Measurements from ENCODE around the gene VAC14.

The VAC14 gene

DNA sequence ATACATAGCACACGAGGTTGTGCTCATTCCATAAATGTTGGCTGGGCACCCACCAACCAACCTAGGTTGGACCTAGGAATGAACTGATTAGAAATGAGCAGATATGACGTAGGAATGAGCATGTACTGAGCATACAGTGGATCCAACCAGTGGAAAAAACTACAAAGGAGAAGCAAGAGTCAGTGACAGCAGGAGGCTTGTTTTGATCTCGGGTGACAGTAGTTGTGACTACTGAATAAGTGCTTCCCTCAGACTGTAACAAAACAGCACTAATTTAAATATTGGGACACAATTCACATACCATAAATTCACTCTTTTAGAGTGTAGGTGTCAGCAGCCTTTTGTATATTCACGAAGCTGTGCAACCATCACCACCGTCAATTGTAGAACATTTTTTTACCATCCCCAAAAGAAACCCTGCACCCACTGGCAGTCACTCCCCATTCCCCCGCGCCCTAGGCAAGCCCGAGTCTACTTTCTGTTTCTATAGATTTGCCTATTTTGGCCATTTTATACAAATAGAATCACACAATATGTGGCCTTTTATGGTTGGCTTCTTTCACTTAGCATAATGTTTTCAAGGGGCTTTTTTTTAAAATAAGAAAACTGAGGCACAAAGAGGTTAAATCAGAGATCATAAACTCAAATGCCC is 7.0 kb downstream of the VAC14 start:
- DNase-seq (ENCODE audit: low read depth): no peak
- TF ChIP-seq, protein P1, sequence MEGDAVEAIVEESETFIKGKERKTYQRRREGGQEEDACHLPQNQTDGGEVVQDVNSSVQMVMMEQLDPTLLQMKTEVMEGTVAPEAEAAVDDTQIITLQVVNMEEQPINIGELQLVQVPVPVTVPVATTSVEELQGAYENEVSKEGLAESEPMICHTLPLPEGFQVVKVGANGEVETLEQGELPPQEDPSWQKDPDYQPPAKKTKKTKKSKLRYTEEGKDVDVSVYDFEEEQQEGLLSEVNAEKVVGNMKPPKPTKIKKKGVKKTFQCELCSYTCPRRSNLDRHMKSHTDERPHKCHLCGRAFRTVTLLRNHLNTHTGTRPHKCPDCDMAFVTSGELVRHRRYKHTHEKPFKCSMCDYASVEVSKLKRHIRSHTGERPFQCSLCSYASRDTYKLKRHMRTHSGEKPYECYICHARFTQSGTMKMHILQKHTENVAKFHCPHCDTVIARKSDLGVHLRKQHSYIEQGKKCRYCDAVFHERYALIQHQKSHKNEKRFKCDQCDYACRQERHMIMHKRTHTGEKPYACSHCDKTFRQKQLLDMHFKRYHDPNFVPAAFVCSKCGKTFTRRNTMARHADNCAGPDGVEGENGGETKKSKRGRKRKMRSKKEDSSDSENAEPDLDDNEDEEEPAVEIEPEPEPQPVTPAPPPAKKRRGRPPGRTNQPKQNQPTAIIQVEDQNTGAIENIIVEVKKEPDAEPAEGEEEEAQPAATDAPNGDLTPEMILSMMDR (IDR thresholded peaks at IDR 0.05; ENCODE audit: insufficient read depth, low read depth, low read length, missing control alignments): no peak
- H3K4me3 ChIP-seq (ENCODE audit: low read length): no peak overlapping the region

DNA sequence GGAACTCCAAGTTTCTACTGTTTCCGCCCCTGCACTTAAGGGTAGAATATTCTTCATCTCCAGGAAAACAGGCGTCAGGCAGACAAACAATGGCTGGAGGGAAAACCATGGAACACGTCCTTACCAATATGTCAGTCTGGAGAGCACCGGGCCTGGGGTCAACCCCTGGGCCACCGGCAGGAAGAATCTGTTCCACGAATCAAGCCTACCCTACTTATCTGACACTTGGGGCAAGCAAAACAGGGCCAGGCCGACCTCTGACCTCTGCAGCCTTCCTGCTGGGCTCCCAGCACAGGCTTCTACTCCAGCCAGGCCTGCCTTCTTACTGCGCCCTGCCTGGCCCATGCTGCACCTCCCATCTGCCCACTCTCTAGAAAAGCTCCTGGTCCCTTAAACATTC is 10.1 kb downstream of the VAC14 start:
- no peak for DNase-seq (ENCODE audit: low read depth)
- no peak overlapping the region for H3K4me3 ChIP-seq (ENCODE audit: low read length)
- TF ChIP-seq, protein P1 (IDR thresholded peaks at IDR 0.05; ENCODE audit: insufficient read depth, low read depth, low read length, missing control alignments): no peak

DNA sequence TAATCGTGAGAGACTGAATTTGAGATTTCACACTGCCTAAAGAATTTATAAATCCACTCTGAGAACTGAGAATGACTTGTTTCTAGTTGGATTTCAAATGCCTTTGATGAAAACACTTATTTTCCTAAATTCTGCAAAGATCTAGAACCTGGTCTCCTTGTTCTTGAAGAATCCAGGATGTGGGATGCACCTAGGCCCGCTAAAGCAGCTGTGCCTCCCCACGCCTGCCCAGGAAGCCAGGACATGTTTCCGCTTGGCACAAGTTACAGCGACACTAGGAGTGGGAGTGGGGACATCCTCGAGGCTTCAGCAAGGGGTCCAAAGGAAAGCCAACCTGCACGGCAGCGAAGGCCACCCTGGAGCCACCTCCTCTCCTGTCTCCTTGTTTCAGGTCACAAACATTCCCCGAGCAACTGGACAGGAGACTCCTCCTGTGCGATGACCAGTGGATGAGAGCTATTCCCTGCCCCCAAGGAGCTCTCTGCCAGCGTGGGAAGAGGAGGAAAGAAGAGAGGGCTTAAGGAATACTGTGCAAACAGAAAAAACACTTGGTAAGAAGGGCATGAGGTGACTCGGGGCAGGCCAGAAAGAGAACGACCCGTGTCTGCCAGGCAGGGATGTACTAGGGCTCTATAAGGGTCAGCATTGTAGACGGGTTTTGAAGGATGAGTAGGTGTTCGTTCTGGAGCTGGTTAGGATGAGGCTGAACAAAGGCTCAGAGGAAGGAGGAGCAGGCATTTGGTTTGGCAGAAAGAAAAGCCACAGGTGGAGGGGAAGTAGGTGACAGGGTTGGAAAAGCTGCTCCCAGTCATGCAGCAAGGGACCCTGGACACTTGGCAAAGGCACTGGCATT is 11.1 kb downstream of the VAC14 start:
- no peak for DNase-seq (ENCODE audit: low read depth)
- TF ChIP-seq, protein P1 (IDR thresholded peaks at IDR 0.05; ENCODE audit: insufficient read depth, low read depth, low read length, missing control alignments): no peak
- H3K4me3 ChIP-seq (ENCODE audit: low read length): no peak overlapping the region

DNA sequence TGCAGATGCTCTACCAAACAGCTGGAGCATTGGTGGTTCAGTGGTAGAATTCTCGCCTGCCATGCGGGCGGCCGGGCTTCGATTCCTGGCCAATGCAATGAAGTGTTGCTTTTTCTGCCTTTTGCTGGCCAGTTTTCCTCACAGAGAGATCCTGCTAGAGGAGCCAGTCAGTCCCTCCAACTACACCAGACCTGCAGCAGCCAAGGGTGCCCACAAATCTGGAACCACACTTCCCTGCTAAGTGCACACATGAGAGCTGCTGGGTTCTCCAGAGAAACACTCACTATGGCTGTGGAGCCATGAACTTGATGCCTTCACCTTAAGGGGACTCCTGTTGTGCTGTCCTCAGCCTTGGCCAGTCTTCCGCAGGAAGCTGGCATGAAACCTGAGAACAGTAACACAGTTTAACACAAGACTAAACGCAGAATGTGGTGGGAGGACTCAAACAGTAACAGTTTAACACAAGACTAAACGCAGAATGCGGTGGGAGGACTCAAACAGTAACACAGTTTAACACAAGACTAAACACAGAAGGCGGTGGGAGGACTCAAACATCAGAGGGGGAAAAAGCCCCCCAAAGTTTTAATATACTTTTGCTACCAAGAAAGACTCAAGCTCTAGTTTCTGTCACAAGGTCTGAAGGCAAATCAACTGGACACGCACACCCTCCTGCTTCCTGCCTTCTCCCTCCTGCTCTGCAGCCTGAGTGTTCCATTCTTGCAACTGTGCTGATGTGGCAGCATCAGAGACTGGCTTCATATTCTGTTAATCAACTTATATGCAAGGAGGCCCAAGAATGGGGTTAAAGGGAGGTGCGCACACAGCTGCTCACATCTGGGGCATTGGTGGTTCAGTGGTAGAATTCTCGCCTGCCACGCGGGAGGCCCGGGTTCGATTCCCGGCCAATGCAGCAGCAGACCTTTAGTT is 12.0 kb downstream of the VAC14 start:
- no peak for DNase-seq (ENCODE audit: low read depth)
- TF ChIP-seq, protein P1 (IDR thresholded peaks at IDR 0.05; ENCODE audit: insufficient read depth, low read depth, low read length, missing control alignments): no peak
- H3K4me3 ChIP-seq (ENCODE audit: low read length): no peak overlapping the region

DNA sequence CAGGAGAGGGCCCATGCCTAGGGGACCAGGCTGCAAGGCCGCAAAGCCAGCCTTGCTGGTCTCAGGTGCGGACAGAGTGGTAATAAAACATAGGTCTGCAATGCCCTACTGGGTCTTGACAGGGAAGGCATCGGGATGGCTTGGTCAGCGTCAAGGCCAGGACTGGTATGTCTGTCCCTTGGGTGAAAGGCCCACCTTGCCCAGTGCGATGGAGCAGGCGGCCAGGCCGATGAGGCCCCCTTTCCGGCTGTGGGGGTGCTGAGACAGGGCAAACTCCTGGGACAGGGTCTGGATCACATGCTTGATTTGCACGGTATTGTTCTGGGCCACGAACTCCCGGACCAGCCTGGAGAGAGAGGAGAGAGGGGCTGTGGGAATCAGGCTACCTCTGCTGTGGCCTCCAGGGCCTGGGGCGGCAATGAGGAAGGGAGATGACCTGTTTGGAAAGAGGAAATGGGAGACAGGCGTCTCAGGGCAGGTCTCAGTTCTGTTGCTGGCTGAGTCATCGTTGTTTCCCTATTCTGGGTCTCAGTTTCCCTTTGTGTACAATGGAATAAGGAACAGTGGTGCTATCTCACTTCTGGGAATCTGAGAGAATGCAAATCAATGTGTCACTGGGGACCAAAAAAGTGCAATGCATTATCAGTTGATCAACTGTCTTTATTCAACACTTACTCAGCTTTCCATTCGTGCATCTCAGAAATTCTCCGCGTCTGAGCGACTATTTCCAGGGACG is 14.8 kb downstream of the VAC14 start:
- H3K4me3 ChIP-seq (ENCODE audit: low read length): no peak overlapping the region
- no peak for DNase-seq (ENCODE audit: low read depth)
- TF ChIP-seq, protein P1 (IDR thresholded peaks at IDR 0.05; ENCODE audit: insufficient read depth, low read depth, low read length, missing control alignments): no peak

Data from epithelial cell of esophagus (primary cell).